GM21737 (cell line): Measurements from ENCODE around the gene MIXL1.
A peak's percentile ranks its signal among the peaks of the same experiment; 100 is the strongest.
"Not testable (repeated sequence)": the region's sequence is repeated elsewhere in the genome, so short reads cannot be mapped to it uniquely, and the experiment has no call there.

Source experiments
- ATAC-seq: cut with Tn5 transposase; IDR thresholded peaks from one replicate; pipeline ENCODE4 v1.9.1; 2021; ENCODE audit warnings: mild to moderate bottlenecking, moderate library complexity; ENCODE audit not compliant: unreplicated experiment

MIXL1 gene

GRCh38 chr1:226212545-226212944 is 10.9 kb upstream of the MIXL1 start:
- ATAC-seq, result no peak

DNA sequence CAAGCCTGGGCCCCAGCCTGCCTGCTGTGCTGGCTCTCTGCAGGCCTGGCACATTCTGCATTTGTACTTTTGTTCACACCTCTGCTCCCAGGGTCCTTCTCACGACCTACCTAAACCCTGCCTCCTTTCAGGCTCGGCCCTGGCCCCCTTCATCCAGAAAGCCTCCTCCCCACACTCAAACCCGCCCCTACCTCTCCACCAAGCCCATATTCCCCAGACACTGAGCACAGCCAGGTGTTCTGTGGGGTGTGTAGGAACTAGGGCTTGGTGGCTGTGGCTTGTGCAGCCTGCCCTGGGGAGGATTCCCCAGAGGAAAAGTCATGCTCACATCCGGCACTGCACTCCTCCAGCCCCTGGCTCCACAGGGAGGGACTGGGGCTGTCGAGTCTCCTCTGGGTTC is 8.2 kb upstream of the MIXL1 start:
- ATAC-seq, result no peak

DNA sequence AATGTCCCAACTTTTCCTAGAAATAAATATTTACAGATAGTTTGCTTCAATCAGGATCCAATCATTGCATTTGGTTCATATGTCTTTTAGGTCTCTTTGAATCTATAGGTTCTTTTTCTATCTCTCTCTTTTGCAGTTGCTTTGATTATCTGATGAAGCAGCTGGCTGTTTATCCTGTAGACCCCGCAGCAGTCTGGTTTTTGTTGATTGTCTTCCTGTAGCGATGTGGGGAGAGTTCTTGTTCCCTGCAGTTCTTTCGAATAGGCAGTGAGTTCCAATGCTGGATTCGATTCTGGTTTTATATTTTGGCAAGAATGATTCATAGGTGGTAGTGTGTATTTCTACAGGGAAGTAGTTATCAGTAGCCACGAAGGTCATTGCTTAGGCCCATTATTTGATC is 7.4 kb upstream of the MIXL1 start:
- ATAC-seq, result no peak

GRCh38 chr1:226217273-226217672 is 6.2 kb upstream of the MIXL1 start:
- ATAC-seq, result no peak

- no peak for ATAC-seq
Observed at GRCh38 chr1:226220473-226221189, 2.8 kb upstream of the MIXL1 start.

DNA sequence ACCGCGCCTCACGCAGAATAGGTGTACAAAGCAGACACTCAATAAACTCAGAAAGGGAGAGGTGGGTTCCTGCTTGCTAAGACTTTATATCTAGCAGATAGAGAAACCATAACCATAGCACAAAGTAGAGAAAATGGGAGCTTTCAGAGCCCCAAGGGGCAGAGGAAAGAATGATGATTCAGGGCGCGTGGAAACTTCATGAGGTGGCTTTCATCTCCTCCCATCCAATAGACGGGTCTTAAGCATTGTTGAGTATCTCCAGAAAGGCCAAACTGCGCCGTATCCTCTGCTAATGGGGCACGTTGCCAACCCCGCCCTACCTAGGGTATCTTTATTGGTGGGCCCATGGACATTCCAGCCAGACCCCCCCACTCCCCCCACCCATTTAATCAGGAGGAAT is 778 bp upstream of the MIXL1 start:
- ATAC-seq, result no peak

DNA sequence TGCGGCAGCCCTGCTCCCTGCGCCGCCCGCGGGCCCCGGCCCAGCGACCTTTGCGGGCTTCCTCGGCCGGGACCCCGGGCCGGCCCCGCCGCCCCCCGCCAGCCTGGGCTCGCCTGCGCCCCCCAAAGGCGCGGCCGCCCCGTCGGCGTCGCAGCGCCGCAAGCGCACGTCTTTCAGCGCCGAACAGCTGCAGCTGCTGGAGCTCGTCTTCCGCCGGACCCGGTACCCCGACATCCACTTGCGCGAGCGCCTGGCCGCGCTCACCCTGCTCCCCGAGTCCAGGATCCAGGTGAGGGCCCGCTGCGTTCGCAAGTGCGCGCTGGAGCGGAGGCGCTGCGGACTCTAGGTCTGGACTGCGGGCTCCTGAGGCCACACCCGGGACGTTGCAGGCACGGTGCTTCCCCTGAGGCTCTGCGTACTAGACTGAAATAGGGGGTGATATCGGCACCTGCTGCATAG is 351 bp downstream of the MIXL1 start:
- peak; percentile 59 for ATAC-seq

GRCh38 chr1:226226601-226227000 is 3.1 kb downstream of the MIXL1 start:
- ATAC-seq, result no peak

GRCh38 chr1:226233293-226233692 is 9.8 kb downstream of the MIXL1 start:
- ATAC-seq, result peak; percentile 75

DNA sequence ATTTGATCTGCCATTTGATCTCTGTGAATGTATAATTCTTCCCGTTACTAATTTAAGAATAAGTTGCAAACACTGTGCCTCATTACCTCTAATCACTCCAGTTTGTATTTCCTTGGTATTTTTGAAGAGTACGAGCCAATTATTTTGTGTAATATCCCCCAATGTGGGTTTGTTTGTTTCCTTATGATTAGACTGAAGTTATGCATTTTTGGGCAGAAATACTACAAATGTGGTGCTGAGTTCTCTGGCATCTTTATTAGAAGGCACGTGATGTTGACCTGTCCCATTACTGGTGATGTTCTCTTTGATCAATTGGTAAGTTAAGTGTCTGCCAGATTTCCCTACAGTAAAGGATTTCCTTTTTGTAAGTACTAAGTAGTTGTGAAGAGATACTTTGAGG is 10.3 kb downstream of the MIXL1 start:
- no peak for ATAC-seq

DNA sequence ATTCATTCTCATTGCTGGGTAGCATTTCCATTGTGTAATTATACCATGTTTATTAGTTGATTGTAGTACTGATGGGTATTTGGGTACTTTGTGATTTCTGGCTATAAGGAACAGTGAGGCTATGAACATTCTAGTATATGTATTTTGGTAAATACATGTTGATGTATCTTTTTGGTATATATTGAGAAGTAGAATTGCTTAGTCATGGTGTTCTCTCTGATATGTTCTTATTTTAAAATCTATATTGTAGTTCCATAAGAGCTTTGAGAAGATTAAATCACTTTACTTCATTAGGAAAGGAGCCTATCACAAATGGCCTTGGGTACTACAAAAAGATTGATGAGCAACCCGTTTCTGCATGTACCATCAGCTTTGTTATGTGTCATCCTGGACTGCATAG is 13.4 kb downstream of the MIXL1 start:
- ATAC-seq, result no peak

GRCh38 chr1:226239421-226239820 is 16.0 kb downstream of the MIXL1 start:
- ATAC-seq, result no peak

DNA sequence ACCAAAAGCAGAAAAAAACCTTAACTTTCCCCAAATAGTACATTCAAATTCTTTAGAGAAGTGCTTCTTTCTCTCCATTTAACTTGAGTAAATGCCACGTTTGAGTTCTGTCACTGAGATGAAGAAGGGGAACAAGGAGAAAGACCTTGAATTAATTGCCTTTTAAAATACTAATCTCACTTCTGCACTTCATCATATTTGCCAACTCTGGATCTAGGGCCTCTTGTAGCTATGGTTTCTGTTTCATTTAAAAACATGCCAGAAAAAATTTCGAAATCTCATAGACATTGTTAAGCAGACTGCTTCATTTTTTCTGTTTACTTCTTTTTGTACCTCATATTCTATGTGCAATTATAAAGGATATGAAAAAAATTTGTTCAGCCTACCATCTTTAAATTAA is 24.6 kb downstream of the MIXL1 start:
- ATAC-seq, result no peak

GRCh38 chr1:226248796-226249195 is 25.3 kb downstream of the MIXL1 start:
- ATAC-seq, result no peak

DNA sequence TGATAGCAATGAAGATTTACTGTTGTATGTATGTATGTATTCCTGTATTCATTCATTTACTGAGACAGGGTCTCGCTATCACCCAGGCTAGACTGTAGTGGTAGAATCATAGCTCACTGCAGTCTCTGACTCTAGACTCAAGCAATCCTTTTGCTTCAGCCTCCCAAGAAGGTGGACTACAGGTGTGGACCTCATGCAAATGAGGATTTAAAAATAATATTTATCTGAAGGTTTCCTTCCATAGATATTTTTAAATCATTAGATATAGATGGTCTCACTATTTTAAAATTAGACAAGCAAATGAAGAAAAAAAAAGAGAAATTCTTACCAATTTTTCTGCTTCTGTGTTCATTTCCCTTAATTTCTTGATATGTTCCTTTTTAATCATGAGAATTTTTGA is 27.0 kb downstream of the MIXL1 start:
- no peak for ATAC-seq

- ATAC-seq, result not testable (repeated sequence)
Observed at GRCh38 chr1:226252841-226253240, 29.4 kb downstream of the MIXL1 start.

DNA sequence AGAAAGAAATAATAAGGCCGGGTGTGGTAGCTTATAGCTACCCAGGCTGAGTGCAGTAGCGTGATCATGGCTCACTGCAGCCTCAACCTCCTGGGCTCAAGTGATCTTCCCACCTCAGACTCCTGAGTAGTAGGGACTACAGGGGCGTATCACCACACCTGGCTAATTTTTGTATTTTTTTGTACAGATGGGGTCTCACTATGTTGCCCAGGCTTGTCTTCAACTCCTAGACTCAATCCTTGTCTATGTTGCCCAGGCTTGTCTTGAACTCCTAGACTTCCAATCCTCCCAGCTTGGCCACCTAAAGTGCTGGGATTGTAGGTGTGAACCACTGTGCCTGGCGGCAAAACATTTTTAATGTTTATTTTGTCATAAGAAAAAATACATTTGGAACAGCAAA is 30.5 kb downstream of the MIXL1 start:
- no peak for ATAC-seq

DNA sequence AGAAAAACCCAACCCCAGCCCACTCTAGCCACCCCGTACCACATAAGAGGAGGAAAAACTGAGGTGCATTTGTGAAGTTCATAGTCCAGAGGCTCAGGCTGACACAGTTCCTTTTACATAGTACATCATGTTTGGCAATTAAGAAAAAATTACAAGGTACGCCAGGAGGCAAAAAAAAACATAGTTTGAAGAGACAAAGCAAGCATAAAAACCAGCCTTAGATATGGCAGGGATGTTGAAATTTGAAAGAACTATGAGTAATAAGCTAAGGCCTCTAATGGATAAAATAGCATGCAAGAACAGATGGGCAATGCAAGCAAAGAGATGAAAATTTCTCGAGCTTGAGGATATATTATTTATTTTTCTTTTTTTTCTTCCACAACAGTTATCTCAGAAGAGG is 31.9 kb downstream of the MIXL1 start:
- no peak for ATAC-seq

GRCh38 chr1:226261818-226262217 is 38.4 kb downstream of the MIXL1 start:
- ATAC-seq, result no peak

DNA sequence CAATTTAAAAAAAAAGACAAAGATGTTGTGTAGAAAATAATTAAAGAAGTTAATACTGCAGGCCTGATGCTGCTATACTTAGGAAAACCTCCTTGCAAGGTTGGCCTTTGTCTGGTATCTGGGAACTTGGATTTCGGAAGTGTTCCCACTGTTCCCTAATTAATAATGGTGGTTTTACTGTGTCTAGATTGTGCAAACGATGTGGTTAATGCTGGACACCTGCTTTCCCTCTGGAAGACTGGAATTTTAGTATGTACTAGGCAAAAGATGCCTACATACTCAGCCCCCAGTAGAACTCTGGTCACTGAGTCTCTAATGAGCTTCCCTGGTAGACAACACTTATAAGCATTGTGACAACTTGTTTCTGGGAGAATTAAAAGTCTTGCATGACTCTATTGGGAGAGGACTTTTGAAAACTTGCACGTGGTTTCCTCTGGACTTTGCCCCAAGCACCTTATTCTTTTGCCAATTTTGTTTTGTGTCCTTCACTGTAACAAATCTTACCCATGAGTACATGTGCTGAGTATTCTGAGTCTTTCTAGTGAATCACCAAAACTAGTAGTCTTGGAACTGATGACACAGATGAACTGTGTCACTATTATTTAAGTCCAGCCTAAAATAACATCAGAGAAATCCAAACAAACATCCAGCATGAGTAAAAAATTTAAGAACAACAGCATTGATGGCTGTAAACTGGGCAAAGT is 45.1 kb downstream of the MIXL1 start:
- ATAC-seq, result no peak

DNA sequence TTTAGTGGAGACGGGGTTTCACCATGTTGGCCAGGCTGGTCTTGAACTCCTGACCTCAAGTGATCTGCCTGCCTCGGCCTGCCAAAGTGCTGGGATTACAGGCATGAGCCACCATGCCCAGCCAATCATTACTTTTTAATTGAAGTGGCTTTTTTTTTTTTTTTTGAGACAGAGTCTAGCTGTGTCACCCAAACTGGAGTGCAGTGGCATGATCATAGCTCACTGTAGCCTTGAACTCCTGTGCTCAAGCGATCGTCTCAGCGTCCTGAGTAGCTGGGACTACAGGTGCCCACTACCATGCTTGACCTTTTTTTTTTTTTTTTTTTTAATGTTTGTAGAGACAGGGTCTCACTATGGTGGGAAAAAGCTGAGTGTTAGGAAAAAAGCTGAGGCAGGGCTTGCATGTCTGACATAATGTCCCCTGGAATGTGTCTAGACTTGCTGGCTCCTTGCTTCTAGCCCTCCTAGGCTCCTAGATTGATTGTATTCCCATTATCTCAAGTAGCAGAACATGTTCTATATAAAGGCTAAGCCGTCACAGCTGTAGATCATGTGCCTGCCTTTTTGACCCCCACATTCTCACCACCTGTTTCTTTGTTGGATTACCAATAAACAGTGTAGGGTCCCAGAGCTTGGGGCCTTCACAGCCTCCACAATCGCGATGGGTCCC is 48.9 kb downstream of the MIXL1 start:
- not testable (repeated sequence) for ATAC-seq

GRCh38 chr1:226274138-226274537 is 50.7 kb downstream of the MIXL1 start:
- no peak for ATAC-seq
